WTC11 (cell line): ENCODE measurements around the gene GGT6. TPM values are rescaled to one million over a fixed set of nuclear protein-coding genes. Genes with fewer than 3 reads are reported as not detected.

ENCODE experiments used
- AR ChIP-seq: fragments of 250-450 bp; sonication (Bioruptor Pico); IDR thresholded peaks from 2 replicates; pipeline ENCODE4 v1.9.0; 2021; ENCODE audit warnings: mild to moderate bottlenecking
- ARID4B ChIP-seq: sonication (generic); formaldehyde crosslinking; IDR thresholded peaks from 2 replicates; pipeline ENCODE4 v1.8.0; 2023; ENCODE audit warnings: missing genetic modification reagents, mild to moderate bottlenecking, borderline replicate concordance
- CREB1 ChIP-seq: sonication (generic); formaldehyde crosslinking; IDR thresholded peaks from 2 replicates; pipeline ENCODE4 v1.8.0; 2023; ENCODE audit warnings: mild to moderate bottlenecking, missing genetic modification reagents
- CREM ChIP-seq: sonication (generic); formaldehyde crosslinking; IDR thresholded peaks from 2 replicates; pipeline ENCODE4 v1.8.1; 2022; ENCODE audit warnings: mild to moderate bottlenecking, missing genetic modification reagents, moderate library complexity
- E2F1 ChIP-seq: sonication (generic); formaldehyde crosslinking; IDR thresholded peaks from 2 replicates; pipeline ENCODE4 v1.8.0; 2022; ENCODE audit warnings: mild to moderate bottlenecking, missing genetic modification reagents
- ERG ChIP-seq: fragments of 250-450 bp; sonication (Bioruptor Pico); IDR thresholded peaks from 2 replicates; pipeline ENCODE4 v1.8.0; 2021; ENCODE audit warnings: mild to moderate bottlenecking
- FOXJ3 ChIP-seq: sonication (generic); formaldehyde crosslinking; IDR thresholded peaks from 2 replicates; pipeline ENCODE4 v1.9.0; 2021; ENCODE audit warnings: missing genetic modification reagents, mild to moderate bottlenecking, borderline replicate concordance
- IRF2 ChIP-seq: sonication (generic); formaldehyde crosslinking; IDR thresholded peaks from 2 replicates; pipeline ENCODE4 v1.8.0; 2022; ENCODE audit warnings: low read depth, missing genetic modification reagents, borderline replicate concordance
- KAT7 ChIP-seq: sonication (generic); formaldehyde crosslinking; IDR thresholded peaks from 2 replicates; pipeline ENCODE4 v1.8.1; 2023; ENCODE audit warnings: missing genetic modification reagents, mild to moderate bottlenecking, borderline replicate concordance
- MXD4 ChIP-seq: fragments of 250-450 bp; sonication (Bioruptor Pico); IDR thresholded peaks from 2 replicates; pipeline ENCODE4 v1.8.0; 2021; ENCODE audit warnings: mild to moderate bottlenecking, moderate library complexity, borderline replicate concordance
- NFATC4 ChIP-seq: fragments of 250-450 bp; sonication (Bioruptor Pico); IDR thresholded peaks from 2 replicates; pipeline ENCODE4 v1.9.0; 2021; ENCODE audit warnings: mild to moderate bottlenecking
- NFYB ChIP-seq: sonication (generic); formaldehyde crosslinking; conservative IDR thresholded peaks from 2 replicates; pipeline ENCODE4 v1.8.0; 2022; ENCODE audit warnings: low read depth, missing genetic modification reagents
- NR2C2 ChIP-seq: sonication (generic); formaldehyde crosslinking; IDR thresholded peaks from 2 replicates; pipeline ENCODE4 v1.8.0; 2022; ENCODE audit warnings: mild to moderate bottlenecking, missing genetic modification reagents
- PREB ChIP-seq: sonication (generic); formaldehyde crosslinking; IDR thresholded peaks from 2 replicates; pipeline ENCODE4 v1.8.1; 2022; ENCODE audit warnings: mild to moderate bottlenecking, missing genetic modification reagents, moderate library complexity, borderline replicate concordance
- SMAD3 ChIP-seq: sonication (generic); formaldehyde crosslinking; IDR thresholded peaks from 2 replicates; pipeline ENCODE4 v1.8.0; 2022; ENCODE audit warnings: missing genetic modification reagents, mild to moderate bottlenecking, borderline replicate concordance
- SOX15 ChIP-seq: fragments of 250-450 bp; sonication (Bioruptor Pico); IDR thresholded peaks from 2 replicates; pipeline ENCODE4 v1.9.0; 2021; ENCODE audit warnings: mild to moderate bottlenecking
- TP53 ChIP-seq: sonication (generic); formaldehyde crosslinking; IDR thresholded peaks from 2 replicates; pipeline ENCODE4 v1.8.1; 2023; ENCODE audit warnings: mild to moderate bottlenecking, missing genetic modification reagents
- USF1 ChIP-seq: sonication (generic); formaldehyde crosslinking; IDR thresholded peaks from 2 replicates; pipeline ENCODE4 v1.8.0; 2022; ENCODE audit warnings: mild to moderate bottlenecking, missing genetic modification reagents
- ZNF263 ChIP-seq: sonication (generic); formaldehyde crosslinking; IDR thresholded peaks from 2 replicates; pipeline ENCODE4 v1.8.1; 2022; ENCODE audit warnings: low read depth, mild to moderate bottlenecking, moderate library complexity, missing genetic modification reagents
- ZNF281 ChIP-seq: sonication (generic); formaldehyde crosslinking; IDR thresholded peaks from 2 replicates; pipeline ENCODE4 v1.8.0; 2023; ENCODE audit warnings: mild to moderate bottlenecking, missing genetic modification reagents
- ZNF423 ChIP-seq: fragments of 250-450 bp; sonication (Bioruptor Pico); IDR thresholded peaks from 2 replicates; pipeline ENCODE4 v2.1.2; 2022; ENCODE audit warnings: mild to moderate bottlenecking, moderate library complexity
- ZNF512 ChIP-seq: sonication (generic); formaldehyde crosslinking; IDR thresholded peaks from 2 replicates; pipeline ENCODE4 v1.8.1; 2022; ENCODE audit warnings: missing genetic modification reagents, borderline replicate concordance
- total RNA-seq: library from RNA; stranded (reverse); gene quantifications from 3 replicates; pipeline ENCODE4 v1.2.3, GENCODE V29; 2021

Gene GGT6
- total RNA-seq, 1 experiment from 2014 or later, result 0.07 TPM

GRCh38 chr17:4584101-4584916 is 23.9 kb upstream of the GGT6 start, which contains the start of gene SMTNL2 (continued):
- TF ChIP-seq PREB (CRISPR knock-in tag) (no peak), ZNF512 (CRISPR knock-in tag) (no peak), NR2C2 (no peak), ZNF281 (CRISPR knock-in tag) (no peak), ZNF263 (CRISPR knock-in tag) (0 out of 2 replicates have a peak, but pooled peaks have one; percentile 30), SMAD3 (CRISPR knock-in tag) (no peak), USF1 (no peak), SOX15 (no peak), NFYB (CRISPR knock-in tag) (no peak), AR (CRISPR knock-in tag) (no peak), NFATC4 (CRISPR knock-in tag) (no peak), CREB1 (CRISPR knock-in tag) (no peak), IRF2 (CRISPR knock-in tag) (no peak), E2F1 (CRISPR knock-in tag) (no peak), ARID4B (CRISPR knock-in tag) (no peak), CREM (CRISPR knock-in tag) (peak; percentile 56; the same call in 1 of the 2 replicates), ERG (CRISPR knock-in tag) (no peak), MXD4 (CRISPR knock-in tag) (no peak), TP53 (CRISPR knock-in tag) (no peak), ZNF423 (CRISPR knock-in tag) (0 out of 2 replicates have a peak, but pooled peaks have one; percentile 28), KAT7 (peak; percentile 91; the same call in 1 of the 2 replicates), FOXJ3 (CRISPR knock-in tag) (no peak)
